AG04449 (cell line): Measurements from ENCODE around the gene USP48.

Source experiments
- CTCF ChIA-PET: fragments of 350-600 bp; formaldehyde crosslinking; extraction: SDS; loops from one replicate; lab custom pipeline; 2021; ENCODE audit warnings: antibody characterized with exemption; lab: Yijun Ruan, JAX
- POLR2A ChIA-PET: fragments of 400-600, 350-600 bp; formaldehyde crosslinking; extraction: SDS; loops from one replicate; lab custom pipeline; 2020; ENCODE audit warnings: antibody characterized with exemption, inconsistent platforms; lab: Yijun Ruan, JAX
- DNase-seq: peaks from one replicate; pipeline ENCODE4 v3.0.0-alpha.2; 2010; ENCODE audit warnings: low read depth, low spot score
- H3K4me3 ChIP-seq: 2 replicates; pipeline ENCODE4 v1.5.1; 2011; ENCODE audit warnings: low read depth, mild to moderate bottlenecking, control low read depth, low read length
- TF ChIP-seq, protein P1 (sequence below): IDR thresholded peaks from one replicate; pipeline ENCODE4 v1.5.1; 2011; ENCODE audit warnings: mild to moderate bottlenecking, moderate library complexity, low read length, control low read depth, inconsistent platforms; ENCODE audit not compliant: insufficient read depth; ENCODE audit errors: missing control alignments

Gene USP48

DNA sequence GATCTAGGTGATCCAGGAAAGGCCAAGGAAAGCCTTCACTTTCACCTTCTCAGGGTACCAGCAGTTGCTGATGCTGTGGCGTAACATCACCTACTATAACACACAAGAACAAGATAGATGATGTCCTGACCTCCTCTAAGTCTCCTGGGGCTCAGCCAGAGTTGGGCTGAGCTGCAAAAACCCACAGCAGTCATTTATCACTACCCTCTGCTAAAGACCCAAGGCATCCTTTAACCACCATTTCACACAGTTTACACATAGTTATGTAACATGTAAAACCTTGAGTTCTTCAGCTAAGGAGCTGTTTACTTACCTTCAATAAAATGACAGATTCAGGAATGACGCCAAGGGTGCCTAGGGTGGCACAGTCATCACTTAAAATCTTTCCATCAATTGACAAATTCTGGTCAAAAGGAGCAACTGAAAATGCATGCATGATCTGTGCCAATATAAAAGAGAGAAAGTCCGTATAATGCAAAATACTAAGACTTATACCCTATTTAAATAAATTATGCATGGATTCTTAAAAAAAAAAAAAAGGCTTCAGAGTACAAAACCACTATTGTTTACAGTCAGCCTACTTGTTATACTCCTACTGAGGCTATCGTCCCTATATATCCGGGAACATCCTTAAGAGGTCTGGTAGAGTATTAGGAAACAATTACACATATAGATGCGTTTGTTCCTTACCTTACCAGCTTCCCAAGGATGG lies 93.1 kb downstream of the USP48 start:
- ChIA-PET CTCF (interaction anchor here (1.0 kb wide), 2 partner anchors 8 to 14 kb away, joined by 3 read pairs; no protein-coding TSS in a partner anchor), POLR2A (no interaction called here)
- no peak overlapping the region for H3K4me3 ChIP-seq
- DNase-seq, result no peak
- TF ChIP-seq, protein P1, sequence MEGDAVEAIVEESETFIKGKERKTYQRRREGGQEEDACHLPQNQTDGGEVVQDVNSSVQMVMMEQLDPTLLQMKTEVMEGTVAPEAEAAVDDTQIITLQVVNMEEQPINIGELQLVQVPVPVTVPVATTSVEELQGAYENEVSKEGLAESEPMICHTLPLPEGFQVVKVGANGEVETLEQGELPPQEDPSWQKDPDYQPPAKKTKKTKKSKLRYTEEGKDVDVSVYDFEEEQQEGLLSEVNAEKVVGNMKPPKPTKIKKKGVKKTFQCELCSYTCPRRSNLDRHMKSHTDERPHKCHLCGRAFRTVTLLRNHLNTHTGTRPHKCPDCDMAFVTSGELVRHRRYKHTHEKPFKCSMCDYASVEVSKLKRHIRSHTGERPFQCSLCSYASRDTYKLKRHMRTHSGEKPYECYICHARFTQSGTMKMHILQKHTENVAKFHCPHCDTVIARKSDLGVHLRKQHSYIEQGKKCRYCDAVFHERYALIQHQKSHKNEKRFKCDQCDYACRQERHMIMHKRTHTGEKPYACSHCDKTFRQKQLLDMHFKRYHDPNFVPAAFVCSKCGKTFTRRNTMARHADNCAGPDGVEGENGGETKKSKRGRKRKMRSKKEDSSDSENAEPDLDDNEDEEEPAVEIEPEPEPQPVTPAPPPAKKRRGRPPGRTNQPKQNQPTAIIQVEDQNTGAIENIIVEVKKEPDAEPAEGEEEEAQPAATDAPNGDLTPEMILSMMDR, result no peak

DNA sequence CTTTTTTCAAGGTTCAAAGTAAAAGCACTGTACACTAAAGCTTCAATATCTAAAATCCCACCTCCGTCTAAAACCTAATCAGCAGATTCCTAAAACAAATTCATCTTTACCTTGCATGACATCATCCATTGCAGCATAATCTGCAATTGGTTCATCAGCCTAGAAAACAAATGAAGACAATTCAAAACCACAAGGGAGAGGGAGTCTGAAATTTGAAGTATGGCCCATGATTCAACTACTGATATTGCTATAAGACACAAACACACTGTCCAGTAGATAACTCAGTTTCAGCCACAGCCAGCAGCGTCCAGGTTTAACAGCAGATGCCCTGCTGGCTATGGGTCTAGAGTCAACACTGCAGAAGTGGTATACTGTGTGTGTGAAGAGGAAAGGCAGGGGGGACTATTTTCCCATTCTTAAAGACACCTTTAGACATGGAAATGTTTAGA lies 95.8 kb downstream of the USP48 start:
- H3K4me3 ChIP-seq, result no peak overlapping the region
- DNase-seq, result no peak
- POLR2A ChIA-PET, result no interaction called here
- CTCF ChIA-PET, result interaction anchor here (0.9 kb wide), 1 partner anchor 11 kb away, joined by 3 read pairs; no protein-coding TSS in a partner anchor
- TF ChIP-seq, protein P1, result no peak

DNA sequence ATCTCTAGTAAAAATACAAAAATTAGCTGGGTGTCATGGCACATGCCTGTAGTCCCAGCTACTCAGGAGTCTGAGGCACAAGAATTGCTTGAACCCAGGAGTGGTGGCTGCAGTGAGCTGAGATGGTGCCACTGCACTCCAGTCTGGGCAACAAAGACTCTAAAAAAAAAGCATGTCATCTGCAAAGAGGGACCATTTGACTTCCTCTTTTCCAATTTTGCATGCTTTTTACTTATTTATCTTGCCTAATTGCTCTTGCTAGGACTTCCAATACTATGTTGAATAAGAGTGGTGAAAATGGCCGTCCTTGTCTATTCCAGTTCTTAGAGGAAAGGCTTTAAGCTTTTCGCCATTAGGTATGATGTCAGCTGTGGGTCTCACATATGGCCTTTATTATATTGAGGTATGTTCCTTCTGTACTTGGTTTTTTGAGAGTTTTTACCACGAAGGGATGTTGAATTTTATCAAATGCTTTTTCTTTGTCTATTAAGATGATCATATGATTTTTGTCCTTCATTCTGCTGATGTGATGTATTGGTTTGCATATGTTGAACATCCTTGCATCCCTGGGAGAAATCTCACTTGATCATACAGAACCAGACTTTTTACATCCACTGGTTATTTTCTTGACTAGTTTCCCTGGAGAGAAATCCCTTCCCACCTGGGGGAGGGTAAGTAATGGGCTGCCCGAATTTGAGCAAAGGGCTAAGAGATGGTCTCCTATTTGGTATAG lies 96.8 kb downstream of the USP48 start:
- H3K4me3 ChIP-seq, result no peak overlapping the region
- POLR2A ChIA-PET, result no interaction called here
- no peak for DNase-seq
- TF ChIP-seq, protein P1, result no peak
- CTCF ChIA-PET, result interaction anchor here (0.9 to 1.9 kb wide), 2 partner anchors 8 to 12 kb away, joined by 3 to 4 read pairs; no protein-coding TSS in a partner anchor

DNA sequence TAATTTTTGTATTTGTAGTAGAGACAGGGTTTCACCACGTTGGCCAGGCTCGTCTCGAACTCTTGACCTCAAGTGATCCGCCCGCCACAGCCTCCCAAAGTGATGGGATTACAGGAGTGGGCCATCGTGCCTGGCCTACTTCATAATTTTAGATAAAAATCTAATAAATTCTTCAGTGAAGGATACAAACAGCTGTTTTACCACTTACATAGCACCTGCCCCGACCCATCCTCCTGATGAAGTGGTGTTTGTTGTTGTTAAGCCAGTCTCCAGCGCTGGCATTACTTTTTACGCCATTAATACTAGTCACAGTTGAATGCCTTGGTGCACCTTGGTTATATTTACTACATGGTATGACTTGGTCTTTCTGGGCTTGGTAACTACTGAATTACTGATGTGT lies 101.5 kb downstream of the USP48 start:
- ChIA-PET CTCF (interaction anchor here (1.3 to 2.9 kb wide), 3 partner anchors 14 to 100 kb away, joined by 3 to 9 read pairs (median 3); no protein-coding TSS in a partner anchor), POLR2A (no interaction called here)
- H3K4me3 ChIP-seq, result no peak overlapping the region
- TF ChIP-seq, protein P1, result no peak
- DNase-seq, result no peak

DNA sequence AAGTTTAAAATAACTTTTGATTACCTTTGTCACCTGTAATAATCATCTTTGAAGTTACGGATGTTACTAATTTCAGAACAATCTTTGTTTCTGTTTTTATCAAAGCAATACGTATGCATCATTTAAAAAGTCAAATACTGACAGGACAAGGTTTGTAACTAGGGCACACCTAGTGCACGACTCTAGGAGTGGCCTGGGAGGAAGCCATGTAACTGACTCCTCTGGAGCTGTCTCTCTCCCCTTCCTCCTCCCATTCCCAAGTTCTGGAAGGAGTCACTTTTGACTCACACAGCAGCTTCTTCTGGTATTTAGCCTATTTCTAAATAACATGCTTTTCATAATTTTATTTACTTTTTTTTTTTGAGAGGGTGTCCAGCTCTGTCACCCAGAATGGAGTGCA lies 102.0 kb downstream of the USP48 start:
- CTCF ChIA-PET, result interaction anchor here (1.3 to 2.9 kb wide), 3 partner anchors 14 to 101 kb away, joined by 3 to 9 read pairs (median 3); no protein-coding TSS in a partner anchor
- TF ChIP-seq, protein P1, result no peak

DNA sequence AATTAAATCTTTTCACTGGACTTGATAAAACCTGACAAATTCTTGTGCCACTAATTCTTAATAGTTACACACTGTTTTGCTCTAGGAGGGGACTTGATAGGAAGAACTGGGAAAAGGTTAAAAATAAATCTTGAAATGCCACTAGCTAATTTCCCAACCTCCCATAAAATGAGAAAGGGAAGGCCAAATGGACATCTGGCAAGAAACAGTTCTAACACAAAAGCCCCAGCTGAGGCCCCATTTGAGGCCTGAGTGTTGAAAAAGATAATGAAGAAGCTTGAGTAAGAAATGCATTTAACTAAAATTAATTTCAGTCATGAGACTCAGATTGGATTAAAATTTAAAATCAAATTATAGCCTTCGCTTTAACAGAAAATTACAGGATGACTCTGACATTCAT lies 102.6 kb downstream of the USP48 start:
- ChIA-PET CTCF (interaction anchor here (1.4 to 2.9 kb wide), 2 partner anchors 22 to 101 kb away, joined by 3 to 9 read pairs; no protein-coding TSS in a partner anchor), POLR2A (no interaction called here)
- TF ChIP-seq, protein P1, result no peak
- DNase-seq, result no peak
- H3K4me3 ChIP-seq, result no peak overlapping the region

More for the DNA sequence above, 102.0 kb downstream of the USP48 start:
- POLR2A ChIA-PET, result no interaction called here
- no peak overlapping the region for H3K4me3 ChIP-seq
- DNase-seq, result peak; percentile 33
